OCI-LY7 (cell line): ENCODE results near the gene ABCA5. TPM values are rescaled to one million over a fixed set of nuclear protein-coding genes. Genes with fewer than 3 reads are reported as not detected.

Experiments
- BruUV-seq: library from RNA; stranded (reverse); fragments of 400-500 nt; replicated peaks from 2 replicates; lab custom pipeline; 2021; lab: Mats Ljungman, UMichigan
- CTCF ChIA-PET: fragments of 300-600 bp; sonication (Branson Sonifier 250); formaldehyde crosslinking; loops from one replicate; lab custom pipeline; 2022; ENCODE audit warnings: antibody characterized with exemption; ENCODE audit not compliant: unreplicated experiment; lab: Charles Lee
- POLR2A ChIA-PET: fragments of 300-600 bp; sonication (Branson Sonifier 250); formaldehyde crosslinking; loops from one replicate; lab custom pipeline; 2022; ENCODE audit warnings: antibody characterized with exemption; lab: Charles Lee
- DNase-seq: peaks from one replicate; pipeline ENCODE4 v3.0.0-alpha.2; 2015; ENCODE audit warnings: low spot score
- H2AFZ ChIP-seq: fragments of 200-600 bp; sonication (generic), shearing (Covaris generic); 2 replicates; pipeline ENCODE4 v1.6.1; 2014; ENCODE audit warnings: mild to moderate bottlenecking, antibody characterized with exemption, low read length, moderate library complexity
- H3K27ac ChIP-seq: fragments of 200-600 bp; sonication (generic); 2 replicates; pipeline ENCODE4 v1.5.1; 2014; ENCODE audit warnings: mixed run types, low read depth, mild to moderate bottlenecking, moderate library complexity, low read length, inconsistent platforms; ENCODE audit not compliant: poor library complexity, severe bottlenecking
- H3K36me3 ChIP-seq: fragments of 200-600 bp; sonication (generic); 2 replicates; pipeline ENCODE4 v1.6.1; 2014; ENCODE audit warnings: mild to moderate bottlenecking, antibody characterized with exemption, low read length, moderate library complexity, mixed read lengths; ENCODE audit not compliant: insufficient read depth
- H3K4me1 ChIP-seq: fragments of 200-600 bp; sonication (generic); 2 replicates; pipeline ENCODE4 v1.5.1; 2014; ENCODE audit warnings: mild to moderate bottlenecking, low read length; ENCODE audit not compliant: insufficient read depth, poor library complexity, severe bottlenecking
- H3K4me2 ChIP-seq: fragments of 200-600 bp; sonication (generic); 2 replicates; pipeline ENCODE4 v1.6.1; 2014; ENCODE audit warnings: mild to moderate bottlenecking, low read length
- H3K4me3 ChIP-seq: fragments of 200-600 bp; sonication (generic); 2 replicates; pipeline ENCODE4 v1.5.1; 2014; ENCODE audit warnings: mild to moderate bottlenecking, low read depth, low read length; ENCODE audit not compliant: poor library complexity, severe bottlenecking
- H3K79me2 ChIP-seq: fragments of 200-600 bp; sonication (generic); 2 replicates; pipeline ENCODE4 v1.6.1; 2016; ENCODE audit warnings: low read depth, mild to moderate bottlenecking, low read length, moderate library complexity, mixed read lengths; ENCODE audit not compliant: insufficient read depth
- H3K9me2 ChIP-seq: fragments of 200-600 bp; sonication (generic); 2 replicates; pipeline ENCODE4 v1.6.1; 2016; ENCODE audit warnings: mild to moderate bottlenecking, low read length, mixed read lengths; ENCODE audit not compliant: insufficient read depth
- H3K9me3 ChIP-seq: fragments of 200-600 bp; sonication (generic); 2 replicates; pipeline ENCODE4 v1.6.1; 2014; ENCODE audit warnings: mild to moderate bottlenecking, mixed run types, low read length, mixed read lengths
- H4K20me1 ChIP-seq: fragments of 200-600 bp; sonication (generic); 2 replicates; pipeline ENCODE4 v1.6.1; 2014; ENCODE audit warnings: mild to moderate bottlenecking, antibody characterized with exemption, low read length, moderate library complexity, mixed read lengths; ENCODE audit not compliant: insufficient read depth
- CTCF ChIP-seq: fragments of 200-600 bp; sonication (generic); conservative IDR thresholded peaks from 2 replicates; pipeline ENCODE4 v1.5.1; 2014; ENCODE audit warnings: mild to moderate bottlenecking, antibody characterized with exemption, low read length, moderate library complexity, mixed read lengths
- EZH2phosphoT487 ChIP-seq: fragments of 200-600 bp; sonication (generic); IDR thresholded peaks from 2 replicates; pipeline ENCODE4 v1.6.1; 2018; ENCODE audit warnings: low read depth, borderline replicate concordance, mild to moderate bottlenecking, mixed run types, antibody characterized with exemption, low read length, moderate library complexity, mixed read lengths
- intact Hi-C: fragments of 100-400 bp; cut with micrococcal nuclease; formaldehyde crosslinking; loops from one replicate; pipeline ENCODE4 v1.10.0; 2022; ENCODE audit not compliant: unreplicated experiment
- total RNA-seq, 2 experiments: library from RNA; depleted of rRNA in 1 of 2; stranded (reverse); fragments of >200 nt in 1 of 2; shearing (Covaris generic) in 1 of 2; gene quantifications; 2 replicates each; pipeline ENCODE4 v1.2.3, GENCODE V29; 2014 to 2022

The ABCA5 gene
- total RNA-seq, 2 experiments from 2014 or later: 14.7 to 25.3 TPM

DNA sequence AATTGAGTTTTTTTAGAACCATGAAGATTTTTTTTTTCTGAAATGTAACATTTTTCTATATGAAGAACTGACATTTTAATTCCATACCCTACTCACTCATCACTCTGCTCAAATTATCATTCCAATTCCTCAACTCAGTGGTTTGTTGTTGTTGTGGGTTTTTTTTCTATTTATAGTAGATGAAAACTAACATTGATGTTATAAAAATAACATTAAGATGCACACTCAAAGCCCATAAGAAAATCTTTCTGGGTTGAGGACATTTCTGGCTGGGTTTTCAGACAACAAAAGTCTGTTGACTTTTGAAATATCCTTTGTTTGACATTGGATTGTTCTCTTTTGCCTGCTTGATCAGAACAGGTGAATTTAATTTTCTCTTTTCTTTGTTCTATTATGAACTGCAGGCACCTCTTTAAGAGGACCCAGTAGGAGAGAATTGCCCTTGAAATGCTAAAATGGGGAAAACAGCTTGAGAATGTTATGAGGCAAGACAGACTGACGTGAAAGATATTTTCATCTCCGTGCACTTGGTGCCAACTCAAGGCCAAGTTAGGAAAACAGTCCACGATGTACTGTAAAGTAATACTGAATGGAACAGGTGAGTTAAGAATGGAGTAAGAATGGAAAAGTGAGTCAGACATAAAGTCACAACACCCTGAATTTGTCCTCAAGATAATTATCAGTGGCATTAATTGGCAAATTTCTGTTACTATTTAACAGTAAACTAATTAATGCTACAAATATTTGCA, 16.1 kb upstream of the ABCA5 start:
- no peak for DNase-seq
- Histone ChIP-seq H3K79me2 (no peaks in the 10 kb centered on the region), H3K4me2 (no peak overlapping the region), H3K9me2 (no peaks in the 10 kb centered on the region), H3K27ac (no peak overlapping the region), H3K36me3 (no peaks in the 10 kb centered on the region), H3K9me3 (no peaks in the 10 kb centered on the region), H3K4me3 (no peak overlapping the region), H2AFZ (no peak overlapping the region), H4K20me1 (no peaks in the 10 kb centered on the region), H3K4me1 (no peaks in the 10 kb centered on the region)
- POLR2A ChIA-PET: interaction anchor here (0.7 to 0.8 kb wide), 3 partner anchors 13 to 829 kb away, joined by 3 read pairs; no protein-coding TSS in a partner anchor
- intact Hi-C loops: no loop called here
- no peak for TF ChIP-seq EZH2phosphoT487
- TF ChIP-seq CTCF: no peak
- BruUV-seq: no TSS peak
- CTCF ChIA-PET: no interaction called here

DNA sequence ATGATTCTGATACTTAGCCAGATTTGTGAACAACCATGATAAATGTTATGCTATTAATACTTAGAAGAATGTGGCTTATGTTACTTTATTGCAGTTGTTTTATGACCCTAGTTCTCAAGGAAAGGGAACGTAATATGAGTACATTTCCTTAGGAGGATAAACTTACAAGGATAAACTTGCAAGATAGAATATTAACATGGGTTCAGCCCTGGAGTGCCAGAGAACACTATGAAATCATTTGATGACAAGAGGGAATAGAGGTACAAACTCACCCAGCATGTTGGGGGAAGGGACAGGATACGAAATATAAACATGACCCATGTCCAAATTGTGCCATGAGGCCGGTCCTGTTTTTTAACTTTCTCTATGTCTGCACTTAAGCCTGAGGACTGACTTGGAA, 13.0 kb upstream of the ABCA5 start:
- no peak for TF ChIP-seq EZH2phosphoT487
- TF ChIP-seq CTCF: no peak

DNA sequence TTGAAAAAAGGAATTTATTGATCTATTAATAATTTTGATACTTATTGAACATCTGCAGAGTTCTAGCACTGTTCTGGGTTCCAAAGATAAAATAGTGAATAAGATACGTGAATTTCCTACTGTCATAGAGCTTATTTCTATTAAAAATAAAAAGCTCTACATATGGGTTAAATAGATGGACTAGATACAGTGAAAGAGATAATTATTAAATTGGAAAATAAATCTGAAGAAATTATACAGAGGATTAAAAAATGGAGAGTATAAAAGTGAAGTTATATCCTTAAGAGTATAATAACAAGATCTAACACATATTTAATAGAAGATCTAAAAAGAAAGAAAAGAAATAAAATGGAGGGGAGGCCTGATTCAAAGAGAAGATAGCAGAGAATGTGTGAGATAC, 10.1 kb upstream of the ABCA5 start:
- POLR2A ChIA-PET: interaction anchor here (1.0 to 3.1 kb wide), 3 partner anchors 11 to 185 kb away, joined by 3 to 21 read pairs (median 3); partner anchors contain the start of gene ABCA5
- H3K9me3 ChIP-seq: no peaks in the 10 kb centered on the region
- no peak for DNase-seq
- no peaks in the 10 kb centered on the region for H3K79me2 ChIP-seq
- CTCF ChIA-PET: no interaction called here
- no peak overlapping the region for H2AFZ ChIP-seq
- H3K27ac ChIP-seq: no peak overlapping the region
- H3K4me3 ChIP-seq: no peak overlapping the region
- no peaks in the 10 kb centered on the region for H3K36me3 ChIP-seq
- BruUV-seq: no TSS peak
- no peak overlapping the region for H3K4me2 ChIP-seq
- TF ChIP-seq CTCF: no peak
- TF ChIP-seq EZH2phosphoT487: no peak
- H4K20me1 ChIP-seq: no peaks in the 10 kb centered on the region
- no peaks in the 10 kb centered on the region for H3K4me1 ChIP-seq
- no peaks in the 10 kb centered on the region for H3K9me2 ChIP-seq
- intact Hi-C loops: loop anchor here (5.0 kb wide), 1 partner anchor 55 kb away; no protein-coding TSS in a partner anchor

More for the DNA sequence above, 13.0 kb upstream of the ABCA5 start:
- no peak overlapping the region for H2AFZ ChIP-seq
- H3K79me2 ChIP-seq: no peaks in the 10 kb centered on the region
- CTCF ChIA-PET: no interaction called here
- H3K9me3 ChIP-seq: no peaks in the 10 kb centered on the region
- DNase-seq: no peak
- no peak overlapping the region for H3K4me2 ChIP-seq
- no peaks in the 10 kb centered on the region for H3K36me3 ChIP-seq
- POLR2A ChIA-PET: interaction anchor here (0.7 to 1.4 kb wide), 2 partner anchors 75 to 161 kb away, joined by 3 read pairs; partner anchors contain the start of gene MAP2K6
- no TSS peak for BruUV-seq
- no peaks in the 10 kb centered on the region for H4K20me1 ChIP-seq
- H3K4me1 ChIP-seq: no peaks in the 10 kb centered on the region
- H3K4me3 ChIP-seq: no peak overlapping the region
- no peaks in the 10 kb centered on the region for H3K9me2 ChIP-seq
- H3K27ac ChIP-seq: no peak overlapping the region
- intact Hi-C loops: loop anchor here (5.0 kb wide), 1 partner anchor 52 kb away; no protein-coding TSS in a partner anchor
